Fibroblast of lung (primary cell): ENCODE results near the gene PHLDA2. TPM values are rescaled to one million over a fixed set of nuclear protein-coding genes. Genes with fewer than 3 reads are reported as not detected.

Experiments
- DNase-seq, 2 donors: peaks; one replicate each; pipeline versions ENCODE4 v3.0.0 to v3.0.0-alpha.2; 2010; ENCODE audit warnings: low read depth in 2 of 2
- H2AFZ ChIP-seq: 2 replicates; pipeline ENCODE4 v1.5.1; 2012; ENCODE audit warnings: low read length, control low read depth, inconsistent platforms
- H3K27ac ChIP-seq: 2 replicates; pipeline ENCODE4 v1.5.1; 2011; ENCODE audit warnings: low read length, control low read depth; ENCODE audit not compliant: insufficient read depth
- H3K27me3 ChIP-seq: 2 replicates; pipeline ENCODE4 v1.5.1; 2011; ENCODE audit warnings: mild to moderate bottlenecking, low read length; ENCODE audit not compliant: control insufficient read depth, insufficient read depth
- H3K36me3 ChIP-seq: 2 replicates; pipeline ENCODE4 v1.5.1; 2011; ENCODE audit warnings: low read length; ENCODE audit not compliant: control insufficient read depth, insufficient read depth
- H3K4me1 ChIP-seq: 2 replicates; pipeline ENCODE4 v1.5.1; 2011; ENCODE audit warnings: low read length; ENCODE audit not compliant: control insufficient read depth, insufficient read depth; ENCODE audit errors: extremely low read depth
- H3K4me2 ChIP-seq: 2 replicates; pipeline ENCODE4 v1.5.1; 2011; ENCODE audit warnings: low read length, control low read depth; ENCODE audit not compliant: insufficient read depth; ENCODE audit errors: extremely low read depth
- H3K4me3 ChIP-seq, 4 experiments: fragments of 200-600 bp in 1 of 4; sonication (generic) in 1 of 4; replicated peaks in 1 of 4; 2 replicates each; pipeline ENCODE4 v1.5.1; 2011 to 2016; ENCODE audit warnings: low read length in 4 of 4, low read depth in 3 of 4, mild to moderate bottlenecking in 3 of 4, control low read depth in 2 of 4, inconsistent platforms in 1 of 4, mixed read lengths in 1 of 4; ENCODE audit not compliant: insufficient read depth in 1 of 4; ENCODE audit errors: control extremely low read depth in 1 of 4
- H3K79me2 ChIP-seq: 2 replicates; pipeline ENCODE4 v1.5.1; 2012; ENCODE audit warnings: mild to moderate bottlenecking, low read length, inconsistent platforms; ENCODE audit not compliant: control insufficient read depth, insufficient read depth
- H3K9ac ChIP-seq: 2 replicates; pipeline ENCODE4 v1.5.1; 2011; ENCODE audit warnings: mild to moderate bottlenecking, low read length, control low read depth; ENCODE audit not compliant: insufficient read depth
- H3K9me3 ChIP-seq: 2 replicates; pipeline ENCODE4 v1.5.1; 2012; ENCODE audit warnings: low read depth, low read length; ENCODE audit not compliant: control insufficient read depth, insufficient read depth
- H4K20me1 ChIP-seq: 2 replicates; pipeline ENCODE4 v1.5.1; 2011; ENCODE audit warnings: low read length; ENCODE audit not compliant: control insufficient read depth, insufficient read depth; ENCODE audit errors: extremely low read depth
- CTCF ChIP-seq, 2 donors: IDR thresholded peaks in 1 of 2; conservative IDR thresholded peaks in 1 of 2; 1 replicate in 1 of 2; 2 replicates in 1 of 2; pipeline ENCODE4 v1.5.1; 2011 to 2012; ENCODE audit warnings: low read length in 2 of 2, control low read depth in 1 of 2, inconsistent platforms in 1 of 2, low read depth in 1 of 2, mild to moderate bottlenecking in 1 of 2
- EZH2 ChIP-seq: IDR thresholded peaks from 2 replicates; pipeline ENCODE4 v1.5.1; 2012; ENCODE audit warnings: low read length, control low read depth, mild to moderate bottlenecking; ENCODE audit errors: missing control alignments
- polyA plus RNA-seq, 2 donors: library from polyadenylated mRNA; depleted of rRNA in 1 of 2; stranded (reverse) in 1 of 2; unstranded in 1 of 2; fragments of >200 nt; gene quantifications; 2 replicates each; pipeline ENCODE4 v1.2.1, GENCODE V29; 2011 to 2012; ENCODE audit warnings: missing spikeins in 1 of 2
- total RNA-seq: library from RNA; depleted of rRNA; stranded (reverse); fragments of >200 nt; gene quantifications from 2 replicates; pipeline ENCODE4 v1.2.1, GENCODE V29; 2014

Gene PHLDA2
- total and polyA plus RNA-seq, 2 donors (not counting 1 experiment from before 2014, with no cell fraction given): 6.8 to 16.2 TPM

DNA sequence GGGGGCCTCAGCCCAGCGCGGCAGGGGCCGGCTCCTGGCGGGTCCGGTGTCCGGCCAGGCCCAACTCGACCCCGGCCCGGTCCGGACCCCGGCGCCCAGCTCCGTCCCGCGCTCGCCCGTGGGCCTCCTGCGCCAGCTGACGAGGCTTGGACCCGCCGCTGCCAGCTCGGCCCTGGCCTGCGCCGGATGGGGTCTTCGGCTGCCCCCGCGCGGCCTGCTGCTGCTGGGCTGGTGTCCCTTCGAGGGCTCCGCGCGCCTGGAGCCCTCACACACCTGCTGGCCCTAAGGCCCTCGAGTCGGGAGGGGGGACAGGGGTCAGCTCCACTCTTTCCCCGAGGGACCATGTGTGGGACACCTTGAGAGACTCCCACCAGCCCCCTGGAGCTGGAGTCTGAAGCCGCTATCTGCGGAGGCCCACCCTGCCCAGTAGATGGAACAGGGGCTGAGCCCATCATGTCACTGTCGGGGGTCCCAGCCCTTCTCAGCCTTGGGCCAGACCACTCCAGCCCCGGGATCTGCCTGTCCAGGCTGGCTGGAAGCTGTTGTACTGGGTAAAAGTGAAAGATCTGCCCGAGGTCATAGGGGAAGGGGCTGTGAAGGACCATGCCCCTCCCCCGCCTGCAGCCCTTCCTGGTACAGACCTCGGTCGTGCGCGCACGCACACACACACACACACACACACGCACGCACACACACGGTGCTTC lies 42.9 kb downstream of the PHLDA2 start:
- peak; percentile 35 to 42 for DNase-seq
- H3K4me2 ChIP-seq: peak overlapping the region; percentile 5
- H3K79me2 ChIP-seq: no peaks in the 10 kb centered on the region
- no peak overlapping the region for H2AFZ ChIP-seq
- no peaks in the 10 kb centered on the region for H3K9me3 ChIP-seq
- peaks cover 3% of the 10 kb centered on the region for H3K27me3 ChIP-seq
- H3K4me3 ChIP-seq: peak overlapping the region in 1 of 4 experiments; percentile 22
- H3K27ac ChIP-seq: no peak overlapping the region
- no peak for TF ChIP-seq EZH2
- peak; percentile 9 to 12 for TF ChIP-seq CTCF (conservative IDR thresholded peaks at IDR 0.05 in 1 of 2, IDR thresholded peaks at IDR 0.05 in 1 of 2; ENCODE audit: low read depth in 1 of 2, low read length in 2 of 2)
- H3K4me1 ChIP-seq: peaks cover 2% of the 10 kb centered on the region
- H3K36me3 ChIP-seq: no peaks in the 10 kb centered on the region
- no peak overlapping the region for H3K9ac ChIP-seq
- H4K20me1 ChIP-seq: no peaks in the 10 kb centered on the region

- TF ChIP-seq EZH2 (no peak), CTCF (conservative IDR thresholded peaks at IDR 0.05 in 1 of 2, IDR thresholded peaks at IDR 0.05 in 1 of 2; ENCODE audit: low read depth in 1 of 2, low read length in 2 of 2) (no peak)
- H3K79me2 ChIP-seq: no peaks in the 10 kb centered on the region
- peak within 1 kb of the TSS; percentile 50 to 77 (median 63) for H3K4me3 ChIP-seq
- no peak within 1 kb of the TSS for H3K27ac ChIP-seq
- H2AFZ ChIP-seq: peak within 1 kb of the TSS; percentile 30
- peaks cover 3% of the 10 kb centered on the region for H3K27me3 ChIP-seq
- H3K4me2 ChIP-seq: peak within 1 kb of the TSS; percentile 59
- DNase-seq: peak; percentile 74 to 89
- peak within 1 kb of the TSS; percentile 16 for H3K9ac ChIP-seq
- H3K36me3 ChIP-seq: no peaks in the 10 kb centered on the region
- H3K4me1 ChIP-seq: no peaks in the 10 kb centered on the region
- no peaks in the 10 kb centered on the region for H3K9me3 ChIP-seq
- no peaks in the 10 kb centered on the region for H4K20me1 ChIP-seq
These were observed 43.5 kb downstream of the PHLDA2 start, which contains the start of gene CDKN1C for GRCh38 chr11:2885678-2886081. CDKN1C (minus strand) TSS chr11:2885775; CDS start chr11:2885456, 319 bp downstream.

GRCh38 chr11:2885017-2885677 lies 44.1 kb downstream of the PHLDA2 start:
- Histone ChIP-seq H3K9me3 (no peaks in the 10 kb centered on the region), H3K9ac (peak overlapping the region; percentile 16), H3K79me2 (no peaks in the 10 kb centered on the region), H3K27me3 (peaks cover 3% of the 10 kb centered on the region), H2AFZ (peak overlapping the region; percentile 30), H3K4me3 (peak overlapping the region; percentile 32 to 68 (median 63)), H3K4me1 (no peaks in the 10 kb centered on the region), H4K20me1 (no peaks in the 10 kb centered on the region), H3K4me2 (peak overlapping the region; percentile 59), H3K36me3 (no peaks in the 10 kb centered on the region), H3K27ac (no peak overlapping the region)
- peak; percentile 47 to 61 for DNase-seq
- peak; percentile 40 for TF ChIP-seq EZH2
- TF ChIP-seq CTCF (conservative IDR thresholded peaks at IDR 0.05 in 1 of 2, IDR thresholded peaks at IDR 0.05 in 1 of 2; ENCODE audit: low read depth in 1 of 2, low read length in 2 of 2): peak; percentile 24 to 33
